GM12878 (cell line): ENCODE results near the gene OTOG. TPM values are rescaled to one million over a fixed set of nuclear protein-coding genes. Genes with fewer than 3 reads are reported as not detected.

Experiments used
- ATAC-seq: fragments of 200-7000 bp; cut with Tn5 transposase; 3 replicates; pipeline ENCODE4 v1.9.1; 2020; ENCODE audit warnings: mild to moderate bottlenecking, moderate library complexity
- BruUV-seq: library from RNA; stranded (reverse); fragments of 400-500 nt; replicated peaks from 2 replicates; lab custom pipeline; 2021; lab: Mats Ljungman, UMichigan
- CTCF ChIA-PET: fragments of 300-600 bp; sonication (Branson Sonifier 250); formaldehyde crosslinking; extraction: SDS; loops from one replicate; lab custom pipeline; 2021; ENCODE audit warnings: inconsistent platforms; lab: Yijun Ruan, JAX
- POLR2A ChIA-PET: fragments of 350-600 bp; formaldehyde crosslinking; extraction: SDS; loops from one replicate; lab custom pipeline; 2021; ENCODE audit warnings: inconsistent platforms; lab: Charles Lee
- RAD21 ChIA-PET: fragments of 300-600 bp; sonication (Branson Sonifier 250); formaldehyde crosslinking; loops from one replicate; lab custom pipeline; 2023; ENCODE audit warnings: antibody characterized with exemption; ENCODE audit not compliant: unreplicated experiment; lab: Charles Lee
- SMC1A ChIA-PET: fragments of 300-600 bp; sonication (Branson Sonifier 250); formaldehyde crosslinking; loops from one replicate; lab custom pipeline; 2023; ENCODE audit not compliant: unreplicated experiment, uncharacterized antibody; lab: Charles Lee
- DNase-seq: peaks from one replicate; pipeline ENCODE4 v3.0.0-alpha.2; 2011; ENCODE audit warnings: low read depth, low spot score
- FAIRE-seq: peaks from 3 replicates; lab custom pipeline; 2011; peaks lifted over from hg19 to GRCh38; lab: Jason Lieb, UNC
- H2AFZ ChIP-seq: 2 replicates; pipeline ENCODE4 v1.6.0; 2011; ENCODE audit warnings: low read depth, low read length, control low read depth; ENCODE audit not compliant: control insufficient read depth
- H3K27ac ChIP-seq: 2 replicates; pipeline ENCODE4 v1.5.1; 2011; ENCODE audit warnings: control low read depth; ENCODE audit not compliant: control insufficient read depth, insufficient read depth
- H3K27me3 ChIP-seq, 2 experiments: replicated peaks in 1 of 2; 2 replicates each; pipeline versions ENCODE4 v1.6.0 to v1.6.1; 2011; ENCODE audit warnings: low read length in 1 of 2; ENCODE audit not compliant: control insufficient read depth in 2 of 2, insufficient read depth in 2 of 2
- H3K36me3 ChIP-seq, 2 experiments: 2 replicates each; pipeline ENCODE4 v1.5.1; 2011; ENCODE audit warnings: low read length in 1 of 2; ENCODE audit not compliant: control insufficient read depth in 2 of 2, insufficient read depth in 2 of 2
- H3K4me1 ChIP-seq: 2 replicates; pipeline ENCODE4 v1.6.1; 2011; ENCODE audit warnings: mild to moderate bottlenecking, low read length, moderate library complexity, mixed read lengths; ENCODE audit not compliant: control insufficient read depth, insufficient read depth
- H3K4me2 ChIP-seq: 2 replicates; pipeline ENCODE4 v1.6.0; 2011; ENCODE audit warnings: control low read depth; ENCODE audit not compliant: control insufficient read depth, insufficient read depth
- H3K4me3 ChIP-seq: fragments of 200-600 bp; sonication (generic); 2 replicates; pipeline ENCODE4 v1.5.1; 2016
- H3K79me2 ChIP-seq: 2 replicates; pipeline ENCODE4 v1.6.0; 2011; ENCODE audit warnings: low read length; ENCODE audit not compliant: control insufficient read depth, insufficient read depth
- H3K9ac ChIP-seq: 2 replicates; pipeline ENCODE4 v1.8.0; 2011; ENCODE audit warnings: low read length, control low read depth, mixed read lengths; ENCODE audit not compliant: control insufficient read depth, insufficient read depth
- H3K9me3 ChIP-seq: replicated peaks from 3 replicates; pipeline ENCODE4 v1.5.1; 2011; ENCODE audit warnings: mild to moderate bottlenecking, low read length; ENCODE audit not compliant: control insufficient read depth, insufficient read depth
- H4K20me1 ChIP-seq: 2 replicates; pipeline ENCODE4 v1.6.0; 2011; ENCODE audit not compliant: control insufficient read depth, insufficient read depth
- ATF3 ChIP-seq: IDR thresholded peaks from 2 replicates; pipeline ENCODE4 v1.6.1; 2011; ENCODE audit warnings: low read depth, mild to moderate bottlenecking, low read length, moderate library complexity, borderline replicate concordance; ENCODE audit errors: extremely low read depth
- BCLAF1 ChIP-seq: fragments of 450-650 bp; IDR thresholded peaks from 2 replicates; pipeline ENCODE4 v1.6.1; 2017; ENCODE audit warnings: antibody characterized with exemption, mild to moderate bottlenecking, moderate library complexity
- BMI1 ChIP-seq: fragments of 450-650 bp; IDR thresholded peaks from 2 replicates; pipeline ENCODE4 v1.6.1; 2016; ENCODE audit warnings: mild to moderate bottlenecking, moderate library complexity, borderline replicate concordance
- GATAD2B ChIP-seq: fragments of 450-650 bp; conservative IDR thresholded peaks from 2 replicates; pipeline ENCODE4 v1.6.1; 2017; ENCODE audit warnings: low read depth, mild to moderate bottlenecking, moderate library complexity
- KDM1A ChIP-seq: fragments of 200-600 bp; sonication (generic); IDR thresholded peaks from 2 replicates; pipeline ENCODE4 v1.6.1; 2016; ENCODE audit warnings: borderline replicate concordance
- NBN ChIP-seq: fragments of 450-650 bp; IDR thresholded peaks from 2 replicates; pipeline ENCODE4 v1.6.1; 2016
- NFYB ChIP-seq: IDR thresholded peaks from 2 replicates; pipeline ENCODE4 v1.6.1; 2011; ENCODE audit warnings: low read depth, mild to moderate bottlenecking, low read length, improper control_type of control experiment, moderate library complexity; ENCODE audit not compliant: insufficient read depth
- NKRF ChIP-seq: fragments of 450-650 bp; conservative IDR thresholded peaks from 2 replicates; pipeline ENCODE4 v1.6.1; 2017; ENCODE audit warnings: mild to moderate bottlenecking, moderate library complexity
- NR2C2 ChIP-seq: IDR thresholded peaks from 2 replicates; pipeline ENCODE4 v1.6.1; 2011; ENCODE audit warnings: borderline replicate concordance, low read depth; ENCODE audit not compliant: control insufficient read depth, insufficient read length
- POLR2AphosphoS5 ChIP-seq: IDR thresholded peaks from 2 replicates; pipeline ENCODE4 v1.6.1; 2011; ENCODE audit warnings: mild to moderate bottlenecking, low read length, inconsistent platforms
- RELA ChIP-seq: fragments of 450-650 bp; IDR thresholded peaks from 2 replicates; pipeline ENCODE4 v1.8.0; 2014; ENCODE audit warnings: borderline replicate concordance; ENCODE audit not compliant: partially characterized antibody
- RELB ChIP-seq: fragments of 450-650 bp; IDR thresholded peaks from 2 replicates; pipeline ENCODE4 v1.6.1; 2017; ENCODE audit warnings: low read depth, mild to moderate bottlenecking, moderate library complexity
- STAT1 ChIP-seq: fragments of 450-650 bp; conservative IDR thresholded peaks from 2 replicates; pipeline ENCODE4 v1.6.1; 2014; ENCODE audit warnings: antibody characterized with exemption, mild to moderate bottlenecking
- YBX1 ChIP-seq: fragments of 450-650 bp; IDR thresholded peaks from 2 replicates; pipeline ENCODE4 v1.6.1; 2016; ENCODE audit warnings: antibody characterized with exemption
- YY1 ChIP-seq: IDR thresholded peaks from 2 replicates; pipeline ENCODE4 v1.6.1; 2011; ENCODE audit warnings: low read depth, mild to moderate bottlenecking, low read length
- WGBS: methylation state at CpG from one replicate; pipeline ENCODE4 v1.1.6; 2016; ENCODE audit warnings: low lambda C conversion rate; ENCODE audit not compliant: insufficient replicate concordance, insufficient coverage; ENCODE audit errors: missing lambda C conversion rate; 5-methylcytosine and 5-hydroxymethylcytosine counted together
- in situ Hi-C: fragments of 300-500 bp; cut with MboI; formaldehyde crosslinking; loops from 9 replicates; pipeline ENCODE4 v1.14.3; 2018; ENCODE audit warnings: mixed read lengths
- intact Hi-C: fragments of 100-400 bp; cut with micrococcal nuclease; formaldehyde crosslinking; loops from one replicate; pipeline ENCODE4 v1.14.2; 2022; ENCODE audit not compliant: unreplicated experiment
- polyA plus RNA-seq, 11 experiments: library from polyadenylated mRNA; depleted of rRNA in 4 of 11; unstranded in 6 of 11; stranded (reverse) in 5 of 11; fragments of >200 nt; fragmentation: Nextera tagmentation in 4 of 11; fragmentation: Illumina TruSeq in 1 of 11; extraction: Ambion mirVana in 4 of 11; extraction: Trizol in 1 of 11; gene quantifications; 1 replicate in 1 of 11; 2 replicates in 10 of 11; pipeline versions ENCODE4 v1.2.1 to v1.2.3, GENCODE V29; 2011 to 2016; ENCODE audit warnings: inconsistent platforms in 2 of 11, missing spikeins in 2 of 11, low read depth in 1 of 11
- total RNA-seq, 4 experiments: library from RNA; depleted of rRNA in 3 of 4; stranded (reverse); fragments of >200 nt in 3 of 4; fragmentation: Illumina TruSeq in 1 of 4; extraction: Trizol in 1 of 4; gene quantifications; 2 replicates each; pipeline versions ENCODE4 v1.2.1 to v1.2.3, GENCODE V29; 2013 to 2021

Gene OTOG
- total and polyA plus RNA-seq, 10 of the 15 experiments (the other 5 are each of a cell fraction or from before 2014, with no cell fraction given) = not detected

DNA sequence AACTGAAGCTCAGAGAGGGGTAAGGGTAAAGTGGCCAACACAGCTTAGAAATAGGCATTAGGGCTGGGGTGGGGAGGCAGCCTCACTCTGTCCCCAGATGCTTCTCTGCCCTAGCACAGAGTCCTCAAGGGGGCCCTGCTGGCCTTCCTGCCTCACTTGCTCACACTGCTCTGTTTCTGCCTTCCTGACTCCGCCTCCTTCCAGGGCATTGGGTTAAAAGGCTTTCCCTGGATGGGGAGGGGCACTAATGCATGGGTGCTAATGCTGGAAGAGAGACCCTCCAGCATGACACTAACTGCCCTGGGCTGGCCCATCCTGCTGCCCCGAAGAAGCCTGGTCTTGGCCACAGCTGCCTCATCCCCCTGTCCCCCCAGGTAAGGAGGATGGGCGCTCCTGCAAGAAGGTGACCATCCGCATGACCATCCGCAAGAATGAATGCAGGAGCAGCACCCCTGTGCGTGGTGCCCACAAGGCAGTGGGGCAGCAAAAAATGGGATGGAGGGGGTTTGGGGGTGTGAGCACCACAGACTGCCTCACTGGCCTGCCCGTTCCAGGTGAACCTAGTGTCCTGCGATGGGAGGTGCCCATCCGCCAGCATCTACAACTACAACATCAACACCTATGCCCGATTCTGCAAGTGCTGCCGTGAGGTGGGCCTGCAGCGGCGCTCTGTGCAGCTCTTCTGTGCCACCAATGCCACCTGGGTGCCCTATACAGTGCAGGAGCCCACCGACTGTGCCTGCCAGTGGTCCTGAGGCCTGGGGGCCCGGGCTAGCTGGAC lies 98.3 kb downstream of the OTOG start (continued):
- no peak for TF ChIP-seq BCLAF1

- no peak for ATAC-seq
- H3K4me2 ChIP-seq = no peak overlapping the region
- in situ Hi-C loops = no loop called here
- no peak for DNase-seq
- 1% methylated on average over 8 of the region's 8 CpGs for WGBS
- intact Hi-C loops = no loop called here
- SMC1A ChIA-PET = no interaction called here
- no peak overlapping the region for H3K27ac ChIP-seq
- no peaks in the 10 kb centered on the region for H3K79me2 ChIP-seq
- H3K9me3 ChIP-seq = no peaks in the 10 kb centered on the region
- no TSS peak for BruUV-seq
- FAIRE-seq = no peak
- H3K27me3 ChIP-seq = peaks cover 0 to 8% of the 10 kb centered on the region in 2 experiments; a peak in 3 of 4 replicates
- H3K36me3 ChIP-seq = no peaks in the 10 kb centered on the region
- H3K9ac ChIP-seq = no peak overlapping the region
- H3K4me3 ChIP-seq = no peak overlapping the region
- POLR2A ChIA-PET = no interaction called here
- no peaks in the 10 kb centered on the region for H3K4me1 ChIP-seq
- CTCF ChIA-PET = no interaction called here
- H2AFZ ChIP-seq = no peak overlapping the region
- RAD21 ChIA-PET = no interaction called here
- no peaks in the 10 kb centered on the region; the same call in 1 of the 2 replicates for H4K20me1 ChIP-seq
- TF ChIP-seq YBX1 (no peak), RELB (no peak), POLR2AphosphoS5 (no peak), STAT1 (no peak), KDM1A (no peak), ATF3 (no peak), NBN (no peak), BMI1 (no peak), RELA (no peak), YY1 (no peak), NFYB (no peak), NR2C2 (no peak), GATAD2B (no peak), NKRF (no peak)
Measured at GRCh38 chr11:17646451-17647145, 99.5 kb downstream of the OTOG start.
